PFSK-1 (cell line): ENCODE measurements around the gene ADAR.

Experiments
- POLR2AphosphoS5 ChIP-seq: IDR thresholded peaks from 2 replicates; pipeline ENCODE4 v1.6.1; 2012; ENCODE audit warnings: low read depth, mild to moderate bottlenecking, control low read depth, low read length, moderate library complexity
- TAF1 ChIP-seq: IDR thresholded peaks from 2 replicates; pipeline ENCODE4 v1.6.1; 2012; ENCODE audit warnings: low read length, control low read depth, borderline replicate concordance; ENCODE audit not compliant: insufficient read depth
- TF ChIP-seq, protein P1 (sequence below), 2 experiments: IDR thresholded peaks; 2 replicates each; pipeline versions ENCODE4 v1.6.1 to v1.8.0; 2011 to 2012; ENCODE audit warnings: low read depth in 2 of 2, low read length in 2 of 2, control low read depth in 1 of 2, inconsistent platforms in 1 of 2, mild to moderate bottlenecking in 1 of 2, moderate library complexity in 1 of 2; ENCODE audit not compliant: insufficient read depth in 1 of 2

DNA sequence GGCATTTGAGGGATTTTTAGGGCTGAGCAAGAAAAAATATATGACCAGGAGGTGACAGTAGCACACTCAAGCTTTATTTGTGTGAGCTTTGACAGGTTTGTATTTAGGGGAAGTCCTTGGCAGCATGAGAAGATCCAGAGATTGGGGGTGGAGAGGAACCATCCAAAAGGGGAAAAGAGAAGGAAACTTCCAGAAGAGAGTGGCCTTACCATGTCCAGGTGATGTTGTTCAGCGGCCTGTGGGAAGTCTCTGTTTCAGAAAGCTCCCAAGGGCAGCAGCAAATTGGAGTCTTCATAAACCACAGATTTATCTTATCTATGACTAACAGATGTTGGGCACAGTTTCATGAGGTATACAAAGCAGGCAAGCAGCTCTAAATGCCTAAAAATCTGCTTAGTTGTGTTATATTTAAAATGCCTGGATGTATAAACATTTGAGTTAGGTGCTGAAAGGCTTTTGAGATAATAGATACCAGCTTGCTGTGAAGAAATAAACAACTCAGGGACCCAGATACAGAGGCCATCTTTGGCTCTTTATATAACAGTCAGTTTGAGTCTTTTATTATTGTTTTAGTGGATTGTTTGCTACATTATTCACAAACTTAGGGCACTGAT, 21.2 kb upstream of the ADAR start:
- no peak for TF ChIP-seq POLR2AphosphoS5
- TF ChIP-seq, protein P1, sequence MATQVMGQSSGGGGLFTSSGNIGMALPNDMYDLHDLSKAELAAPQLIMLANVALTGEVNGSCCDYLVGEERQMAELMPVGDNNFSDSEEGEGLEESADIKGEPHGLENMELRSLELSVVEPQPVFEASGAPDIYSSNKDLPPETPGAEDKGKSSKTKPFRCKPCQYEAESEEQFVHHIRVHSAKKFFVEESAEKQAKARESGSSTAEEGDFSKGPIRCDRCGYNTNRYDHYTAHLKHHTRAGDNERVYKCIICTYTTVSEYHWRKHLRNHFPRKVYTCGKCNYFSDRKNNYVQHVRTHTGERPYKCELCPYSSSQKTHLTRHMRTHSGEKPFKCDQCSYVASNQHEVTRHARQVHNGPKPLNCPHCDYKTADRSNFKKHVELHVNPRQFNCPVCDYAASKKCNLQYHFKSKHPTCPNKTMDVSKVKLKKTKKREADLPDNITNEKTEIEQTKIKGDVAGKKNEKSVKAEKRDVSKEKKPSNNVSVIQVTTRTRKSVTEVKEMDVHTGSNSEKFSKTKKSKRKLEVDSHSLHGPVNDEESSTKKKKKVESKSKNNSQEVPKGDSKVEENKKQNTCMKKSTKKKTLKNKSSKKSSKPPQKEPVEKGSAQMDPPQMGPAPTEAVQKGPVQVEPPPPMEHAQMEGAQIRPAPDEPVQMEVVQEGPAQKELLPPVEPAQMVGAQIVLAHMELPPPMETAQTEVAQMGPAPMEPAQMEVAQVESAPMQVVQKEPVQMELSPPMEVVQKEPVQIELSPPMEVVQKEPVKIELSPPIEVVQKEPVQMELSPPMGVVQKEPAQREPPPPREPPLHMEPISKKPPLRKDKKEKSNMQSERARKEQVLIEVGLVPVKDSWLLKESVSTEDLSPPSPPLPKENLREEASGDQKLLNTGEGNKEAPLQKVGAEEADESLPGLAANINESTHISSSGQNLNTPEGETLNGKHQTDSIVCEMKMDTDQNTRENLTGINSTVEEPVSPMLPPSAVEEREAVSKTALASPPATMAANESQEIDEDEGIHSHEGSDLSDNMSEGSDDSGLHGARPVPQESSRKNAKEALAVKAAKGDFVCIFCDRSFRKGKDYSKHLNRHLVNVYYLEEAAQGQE (IDR thresholded peaks at IDR 0.05; ENCODE audit: insufficient read depth in 1 of 2, low read depth in 2 of 2, low read length in 2 of 2) = no peak
- TF ChIP-seq TAF1 = no peak
